Measurements from ENCODE around the gene MRPL46.
"Not testable (repeated sequence)": the region's sequence is repeated elsewhere in the genome, so short reads cannot be mapped to it uniquely, and the experiment has no call there.

MRPL46 gene

DNA sequence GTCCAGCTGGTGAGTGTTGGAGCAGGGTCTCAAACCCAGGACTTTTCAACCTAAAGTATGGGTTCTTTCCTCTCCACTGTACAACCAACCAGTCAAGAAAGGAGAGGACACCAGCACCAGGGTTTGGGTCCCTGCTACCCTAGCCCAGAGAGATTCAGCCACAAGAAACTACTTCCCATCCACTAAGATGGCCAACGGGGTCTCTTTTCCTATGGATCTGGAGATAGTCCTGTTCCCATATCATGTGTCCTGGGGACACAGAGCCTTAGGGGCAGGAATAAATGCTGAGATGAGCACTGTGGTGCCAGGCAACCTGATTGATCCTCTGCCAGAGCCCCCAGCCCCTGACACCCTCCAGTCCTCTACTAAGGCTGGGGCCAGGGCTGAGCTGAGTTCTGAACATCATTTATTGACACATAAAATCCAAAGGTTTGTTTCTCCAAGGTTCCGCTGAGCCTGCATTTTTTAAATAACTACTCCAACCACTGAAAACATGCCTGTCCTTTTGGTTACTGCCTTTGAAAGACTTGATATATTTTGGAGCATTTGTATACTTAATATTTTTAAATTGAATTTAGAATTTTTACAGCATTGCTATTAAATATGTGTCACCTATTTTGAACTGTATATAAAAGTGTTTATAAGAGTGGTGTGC, 26.0 kb downstream of the MRPL46 start:
- no peak for DNase-seq (ENCODE audit: low spot score)

- DNase-seq (ENCODE audit: low spot score), result peak; percentile 57
Measured at GRCh38 chr15:88440021-88440420, 27.2 kb downstream of the MRPL46 start.

DNA sequence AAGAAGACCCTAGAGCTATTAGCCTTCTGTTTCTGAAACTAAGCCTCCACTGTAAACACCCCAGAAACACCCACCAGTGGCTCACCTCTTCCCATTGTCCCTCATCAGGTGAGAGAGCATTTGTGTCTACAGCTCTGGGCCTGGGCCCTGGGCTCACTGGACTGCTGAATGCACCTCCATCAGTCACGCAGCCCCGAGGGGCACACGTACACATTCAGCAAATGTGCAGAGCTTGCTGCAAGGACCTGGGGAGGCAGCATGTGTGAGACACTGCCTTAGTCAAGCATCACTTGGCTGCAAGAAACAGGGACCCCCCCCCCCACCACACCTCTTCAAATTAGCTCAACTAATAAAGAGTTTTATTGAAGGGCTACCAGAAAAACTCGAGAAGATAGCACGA, 29.0 kb downstream of the MRPL46 start:
- no peak for DNase-seq (ENCODE audit: low spot score)

- not testable (repeated sequence) for DNase-seq (ENCODE audit: low spot score)
Measured at GRCh38 chr15:88434106-88434505, 33.1 kb downstream of the MRPL46 start.

- DNase-seq (ENCODE audit: low spot score), result no peak
Measured at GRCh38 chr15:88433046-88433685, 34.0 kb downstream of the MRPL46 start.

GRCh38 chr15:88431441-88431840, 35.7 kb downstream of the MRPL46 start:
- no peak for DNase-seq (ENCODE audit: low spot score)

- DNase-seq (ENCODE audit: low spot score), result no peak
Measured at GRCh38 chr15:88430051-88430450, 37.1 kb downstream of the MRPL46 start.

- no peak for DNase-seq (ENCODE audit: low spot score)
Measured at GRCh38 chr15:88428805-88429605, 38.2 kb downstream of the MRPL46 start.

GRCh38 chr15:88428053-88428452, 39.1 kb downstream of the MRPL46 start:
- no peak for DNase-seq (ENCODE audit: low spot score)

- DNase-seq (ENCODE audit: low spot score), result no peak
Measured at GRCh38 chr15:88426304-88426703, 40.9 kb downstream of the MRPL46 start.

DNA sequence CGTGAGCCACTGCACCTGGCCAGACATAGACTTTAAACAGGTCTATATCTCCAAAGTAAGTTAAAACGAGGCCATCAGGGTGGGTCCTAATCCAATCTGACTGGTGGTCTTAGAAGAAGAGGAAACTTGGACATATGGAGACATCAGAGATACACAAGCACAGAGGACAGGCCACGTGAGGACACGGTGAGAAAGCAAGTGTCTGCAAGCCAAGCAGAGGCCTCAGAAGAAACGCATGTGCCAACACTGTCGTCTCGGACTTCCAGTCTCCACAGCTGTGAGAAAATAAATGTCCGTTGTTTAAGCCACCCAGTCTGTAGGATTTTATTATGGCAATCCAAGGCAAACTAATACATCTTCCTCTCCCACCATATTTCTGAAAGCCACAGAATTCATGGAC, 43.9 kb downstream of the MRPL46 start:
- DNase-seq (ENCODE audit: low spot score), result no peak

DNA sequence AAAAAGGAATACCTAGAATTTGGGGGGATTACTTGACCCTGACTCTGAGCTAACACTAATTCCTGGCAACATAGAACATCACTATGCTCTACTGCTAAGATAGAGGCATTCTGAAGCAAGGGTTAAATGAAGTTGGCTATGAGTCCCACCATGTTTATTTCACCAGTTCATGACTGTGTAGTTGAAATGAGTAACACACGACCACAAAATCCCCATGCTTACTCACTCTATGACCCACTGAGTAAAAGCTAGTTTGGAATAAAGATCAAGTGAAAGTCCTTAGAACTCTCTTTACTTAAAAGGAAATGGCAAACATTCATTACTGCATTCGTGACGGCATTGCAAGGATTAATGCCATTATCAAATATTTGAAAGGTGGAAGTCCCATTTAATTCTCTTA, 47.4 kb downstream of the MRPL46 start:
- peak; percentile 44 for DNase-seq (ENCODE audit: low spot score)

All from RKO (cell line).